Activated CD4-positive, alpha-beta T cell treated with anti-CD3 and anti-CD28 coated beads, Interleukin-2, amount 50 U/mL, for 24 hours (primary cell): ENCODE results near the gene PRPF6.

Experiments used
- DNase-seq, 2 donors: peaks; one replicate each; pipeline ENCODE4 v3.0.0-alpha.2; 2020; ENCODE audit warnings: low read depth in 1 of 2, low spot score in 1 of 2

The PRPF6 gene

GRCh38 chr20:63945921-63946920 lies 34.7 kb upstream of the PRPF6 start:
- no peak for DNase-seq

DNA sequence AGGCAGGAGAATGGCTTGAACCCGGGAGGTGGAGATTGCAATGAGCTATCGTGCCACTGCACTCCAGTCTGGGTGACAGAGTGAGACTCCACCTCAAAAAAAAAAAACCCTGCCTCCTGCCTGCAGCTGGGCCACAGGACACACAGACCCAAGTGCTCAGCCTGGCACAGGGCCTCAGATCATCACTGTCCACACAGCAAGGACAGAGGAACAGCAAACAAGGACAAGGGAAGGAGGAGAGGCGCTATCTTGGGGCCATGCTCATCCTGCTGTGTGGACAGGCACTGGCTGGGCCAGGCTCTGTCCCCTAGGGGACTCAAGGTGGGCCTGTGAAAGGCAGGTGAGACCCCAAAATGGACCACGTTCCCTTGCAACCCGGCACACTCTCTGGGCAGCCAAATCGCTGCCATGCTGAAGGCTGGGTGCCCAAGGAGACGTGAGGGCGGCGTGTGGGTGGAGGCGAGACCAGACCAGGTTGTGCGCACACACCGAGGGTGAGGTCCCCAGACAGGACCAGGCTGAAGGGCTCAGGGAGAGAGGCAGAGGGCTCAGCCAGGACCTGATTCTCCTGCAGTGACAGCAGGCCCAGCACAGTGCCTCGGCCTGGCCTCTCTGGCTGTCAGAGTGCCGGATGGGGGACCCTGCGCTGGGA lies 33.8 kb upstream of the PRPF6 start:
- no peak for DNase-seq

GRCh38 chr20:63947638-63948456 lies 33.1 kb upstream of the PRPF6 start:
- no peak for DNase-seq

DNA sequence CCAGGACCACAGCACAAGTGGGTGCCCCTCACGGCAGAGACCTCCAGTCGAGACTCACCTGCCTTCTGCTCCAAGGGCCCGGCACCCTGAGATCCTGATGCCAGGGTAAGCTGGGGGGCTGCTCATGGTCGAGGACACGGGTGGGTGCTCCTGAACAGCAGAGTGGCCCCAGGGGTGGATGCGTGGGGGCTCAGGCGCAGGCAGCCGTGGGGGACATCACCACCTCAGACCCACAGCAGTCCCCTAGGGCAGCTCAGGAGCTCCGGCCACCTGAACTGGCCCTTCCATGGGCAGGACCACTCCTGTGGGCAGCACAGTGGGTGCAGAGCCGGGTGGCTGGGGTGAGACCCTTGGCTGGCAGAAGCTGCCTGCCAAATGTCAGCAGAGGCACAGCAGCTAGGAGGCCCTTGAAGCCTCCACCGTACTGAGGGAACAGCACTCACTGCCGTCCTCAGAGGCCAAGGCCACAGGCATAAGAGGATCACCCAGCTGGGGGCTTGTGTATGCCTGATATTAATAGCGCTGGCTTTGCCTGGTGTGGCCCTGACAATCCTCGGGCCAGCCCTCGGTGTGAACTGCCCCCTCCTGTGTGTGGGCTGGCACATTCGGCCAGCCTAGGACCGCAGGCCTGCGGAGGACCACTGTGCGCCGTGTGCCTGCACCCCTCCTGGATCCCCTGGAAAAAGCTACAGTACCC lies 30.1 kb upstream of the PRPF6 start:
- DNase-seq = no peak

- DNase-seq = no peak
Measured at GRCh38 chr20:63951398-63952209, 29.3 kb upstream of the PRPF6 start.

DNA sequence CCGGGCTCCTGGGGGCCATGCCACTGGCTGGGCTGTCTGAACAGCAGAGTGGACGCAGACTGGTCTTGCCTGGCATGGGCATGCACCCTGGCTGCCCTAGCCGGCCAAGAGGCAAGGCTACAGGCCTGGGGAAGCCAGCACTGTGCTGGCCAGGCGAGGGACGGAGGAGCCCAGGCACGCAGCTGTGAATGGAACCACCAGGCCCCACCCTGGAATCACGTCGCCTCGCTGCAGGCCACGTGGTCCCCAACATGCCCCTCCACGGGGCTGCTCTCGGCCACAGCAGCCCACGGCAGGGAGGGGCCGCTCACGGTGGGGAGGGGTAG lies 28.8 kb upstream of the PRPF6 start:
- no peak for DNase-seq

DNA sequence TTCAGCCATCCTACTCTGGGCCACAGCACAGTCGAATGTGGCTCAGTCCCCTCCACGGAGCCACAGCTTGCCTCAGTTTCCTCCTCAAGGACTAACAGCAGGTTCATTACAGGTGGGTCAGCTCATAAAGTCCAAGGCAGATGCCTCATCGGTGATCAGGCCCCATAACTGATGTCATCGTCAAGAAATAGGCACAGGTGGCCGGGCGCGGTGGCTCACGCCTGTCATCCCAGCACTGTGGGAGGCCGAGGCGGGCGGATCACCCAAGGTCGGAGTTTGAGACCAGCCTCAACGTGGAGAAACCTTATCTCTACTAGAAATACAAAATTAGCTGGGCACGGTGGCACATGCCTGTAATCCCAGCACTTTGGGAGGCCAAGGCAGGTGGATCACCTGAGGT lies 28.2 kb upstream of the PRPF6 start:
- DNase-seq = no peak

DNA sequence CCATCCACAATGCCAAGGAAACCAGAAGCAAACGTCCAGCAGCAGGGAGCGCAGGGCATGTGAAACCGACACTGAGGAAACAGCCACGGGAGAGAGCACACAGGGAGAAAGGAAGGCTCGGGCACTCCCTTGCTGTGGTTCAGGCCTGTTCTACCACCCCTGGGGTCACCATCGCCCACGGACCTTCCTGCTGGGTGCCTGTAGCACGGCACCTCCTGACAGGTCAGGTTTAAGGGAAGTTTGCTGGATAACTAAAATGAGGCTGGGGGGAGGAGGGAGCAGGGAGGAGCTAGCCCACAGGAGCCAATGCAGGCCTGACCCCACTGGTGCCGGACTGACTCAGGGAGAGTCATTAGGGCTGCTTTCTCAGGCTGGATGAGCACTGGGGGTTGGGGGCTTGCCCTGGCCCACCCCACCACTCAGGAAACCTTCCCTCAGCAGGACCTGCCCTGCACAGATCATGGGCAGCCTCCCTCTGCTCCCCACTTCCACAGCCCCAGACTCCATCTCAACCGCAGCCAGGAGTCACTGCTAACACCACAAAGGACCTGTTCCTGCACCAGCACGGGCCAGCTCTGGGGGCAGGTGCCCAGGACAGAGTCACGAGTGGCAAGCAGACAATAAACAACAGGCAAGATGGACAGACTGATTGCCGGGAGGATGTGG lies 27.0 kb upstream of the PRPF6 start:
- DNase-seq = no peak

GRCh38 chr20:63955281-63955826 lies 25.6 kb upstream of the PRPF6 start:
- no peak for DNase-seq

DNA sequence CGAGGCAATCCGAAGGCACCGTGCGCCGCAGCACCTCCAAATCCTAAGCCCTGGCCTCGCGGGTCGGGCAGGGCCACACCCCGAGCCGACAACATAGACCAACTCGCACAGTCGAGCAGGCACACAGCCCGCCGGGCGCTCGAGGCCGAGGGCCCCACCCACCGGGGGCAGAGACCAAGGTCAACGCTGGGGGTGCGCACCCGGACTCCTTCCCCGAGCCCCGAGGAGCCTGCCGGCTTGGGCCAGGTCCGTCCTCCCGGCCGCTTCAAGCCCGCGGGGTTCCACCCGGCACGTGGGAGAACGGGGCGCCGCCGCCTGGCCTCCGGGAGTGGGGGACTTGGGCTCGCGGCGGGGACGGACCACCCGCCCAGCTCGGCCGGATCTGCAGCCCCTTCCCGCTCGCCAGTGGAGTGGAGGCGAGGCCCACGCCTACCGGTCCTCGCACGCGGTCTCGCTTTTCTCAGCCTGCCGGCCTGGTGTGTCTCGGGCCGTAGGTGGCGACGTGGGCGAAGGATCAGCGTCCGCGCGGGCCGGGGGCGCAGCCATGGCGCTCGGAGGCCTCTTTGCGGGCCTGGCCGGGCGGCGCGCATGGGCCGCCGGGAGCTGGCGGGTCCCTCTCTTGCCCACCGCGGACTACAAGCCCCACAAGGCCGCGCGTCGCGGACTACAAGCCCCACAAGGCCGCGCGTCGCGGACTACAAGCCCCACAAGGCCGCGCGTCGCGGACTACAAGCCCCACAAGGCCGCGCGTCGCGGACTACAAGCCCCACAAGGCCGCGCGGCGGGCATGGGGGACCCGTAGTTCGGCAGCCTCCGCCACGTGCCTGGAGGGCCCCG lies 24.9 kb upstream of the PRPF6 start, which contains the start of gene UCKL1:
TSS of gene UCKL1 (minus strand) at position 590 of the 837 bp plus-strand sequence. CDS start at position 546, 44 bp downstream.
- DNase-seq = peak; percentile 71 to 83

DNA sequence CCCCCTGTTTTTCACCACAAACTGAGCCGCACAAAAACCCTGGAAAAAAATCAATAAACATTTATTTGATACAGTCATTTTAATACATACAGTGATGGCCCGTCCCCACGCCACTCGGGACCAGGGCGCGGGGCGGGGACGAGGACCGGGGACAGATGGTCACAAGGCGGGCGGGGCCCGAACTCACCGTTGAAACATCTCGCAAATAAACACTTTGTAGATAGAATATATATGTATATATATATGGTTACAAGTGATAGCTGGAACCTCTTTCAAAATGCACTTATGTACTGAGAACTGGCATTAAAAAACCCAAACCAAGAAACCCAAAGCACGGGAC lies 24.3 kb upstream of the PRPF6 start:
- no peak for DNase-seq

DNA sequence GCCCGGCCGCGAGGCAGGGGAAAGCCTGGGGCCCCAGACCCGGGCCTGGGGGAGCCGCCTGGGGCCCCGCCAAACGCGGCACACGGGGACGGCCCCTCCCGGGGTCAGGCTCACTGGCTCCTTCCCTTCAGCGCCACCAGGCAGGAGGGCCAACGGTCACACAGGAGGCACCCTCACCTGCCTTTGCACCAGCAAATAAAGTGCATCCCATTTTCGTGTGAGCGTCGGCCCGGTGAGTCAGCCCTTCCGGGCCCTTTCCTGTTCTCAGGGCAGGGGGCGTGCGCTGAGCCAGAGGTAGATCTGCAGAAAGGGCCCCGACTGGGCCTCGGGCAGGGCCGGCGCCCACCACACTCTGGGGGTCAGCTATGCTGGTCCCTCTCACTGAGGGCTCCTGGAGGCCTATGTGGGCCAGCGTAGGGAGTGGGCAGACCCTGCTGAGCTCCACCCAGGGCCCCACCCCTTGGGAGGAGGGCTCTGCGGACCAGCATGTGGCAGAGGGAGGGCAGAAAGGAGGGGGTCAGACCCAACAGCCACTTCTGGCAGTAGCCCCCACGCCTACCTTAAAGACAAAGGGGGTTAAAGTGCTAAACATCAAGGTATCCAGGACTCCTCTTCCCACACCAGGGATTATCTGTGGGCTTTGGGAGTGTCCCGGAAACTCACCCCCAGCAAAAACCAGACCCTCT lies 23.8 kb upstream of the PRPF6 start:
- DNase-seq = peak in 1 of 2 donors; percentile 63

DNA sequence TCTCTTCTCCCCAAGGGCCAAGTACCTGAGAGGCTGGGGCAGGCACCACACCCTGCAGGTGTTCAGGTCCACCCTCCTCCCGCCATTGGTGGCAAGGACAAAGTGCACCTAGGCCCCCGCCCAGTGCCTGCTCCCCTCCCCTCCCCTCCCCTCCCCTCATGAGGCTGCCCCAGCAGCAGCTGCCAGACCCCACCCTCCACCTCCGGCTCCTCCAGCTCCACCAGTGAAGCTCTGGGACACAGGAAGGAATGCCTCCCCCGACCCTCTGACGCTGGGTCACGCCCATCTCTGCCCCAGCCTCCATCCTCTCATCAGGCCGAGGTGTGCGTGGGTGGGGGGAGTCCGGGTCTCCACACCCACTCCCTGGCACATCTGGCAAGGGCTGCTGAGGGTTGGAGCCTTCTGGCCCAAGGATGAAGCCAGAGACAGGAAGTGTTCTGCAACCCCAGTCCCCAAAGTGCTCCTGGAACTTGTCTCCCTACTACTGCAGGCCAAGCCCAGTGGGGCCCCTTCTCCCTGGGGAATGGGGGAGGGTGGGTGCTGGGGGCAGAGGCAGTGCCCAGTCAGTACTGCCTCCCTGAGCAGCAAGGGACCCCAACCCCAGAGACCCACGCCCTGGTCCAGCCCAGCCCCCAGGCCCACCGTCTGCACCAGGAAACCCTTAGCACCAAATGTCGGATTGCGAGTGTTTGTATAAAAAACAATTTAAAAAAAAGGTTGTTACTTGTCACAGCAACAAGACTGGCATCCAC lies 23.1 kb upstream of the PRPF6 start:
- DNase-seq = no peak

- DNase-seq = no peak
Measured at GRCh38 chr20:63958471-63958870, 22.5 kb upstream of the PRPF6 start.

DNA sequence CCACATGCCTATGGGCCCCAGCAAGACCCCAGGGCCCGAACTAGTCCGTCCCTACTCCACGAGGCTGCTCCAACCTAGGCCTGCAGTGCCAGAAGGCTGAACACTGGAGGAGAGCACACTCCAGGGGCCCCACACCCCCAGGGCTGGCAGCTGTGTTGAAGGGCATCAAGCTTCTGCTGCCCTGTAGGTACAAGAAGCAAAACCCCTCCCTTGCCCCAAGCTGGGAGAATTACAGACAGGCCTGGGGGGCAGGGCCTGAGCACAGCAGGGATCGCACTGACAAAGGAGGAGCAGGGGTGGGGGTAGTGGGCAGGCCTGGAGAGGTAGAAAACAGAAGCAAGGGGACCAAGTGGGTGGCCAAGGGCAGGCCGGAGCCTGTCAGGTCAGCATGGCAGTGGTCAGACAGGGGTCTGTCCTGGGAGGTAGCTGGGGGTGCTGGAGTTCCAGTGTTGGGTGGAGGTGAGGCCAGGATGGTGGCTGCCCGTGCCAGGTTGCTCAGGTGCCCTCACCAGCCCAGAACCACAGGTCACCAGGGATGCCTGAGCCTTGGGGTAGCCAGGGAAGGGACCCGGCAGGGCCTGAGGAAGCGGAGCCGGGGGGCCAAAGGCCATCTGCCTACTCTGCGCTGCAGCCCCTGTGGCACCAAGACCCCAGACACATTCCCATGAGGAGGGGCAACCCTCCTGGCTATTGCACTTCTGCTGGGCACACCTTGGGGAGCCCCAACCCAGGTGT lies 21.8 kb upstream of the PRPF6 start:
- DNase-seq = no peak

DNA sequence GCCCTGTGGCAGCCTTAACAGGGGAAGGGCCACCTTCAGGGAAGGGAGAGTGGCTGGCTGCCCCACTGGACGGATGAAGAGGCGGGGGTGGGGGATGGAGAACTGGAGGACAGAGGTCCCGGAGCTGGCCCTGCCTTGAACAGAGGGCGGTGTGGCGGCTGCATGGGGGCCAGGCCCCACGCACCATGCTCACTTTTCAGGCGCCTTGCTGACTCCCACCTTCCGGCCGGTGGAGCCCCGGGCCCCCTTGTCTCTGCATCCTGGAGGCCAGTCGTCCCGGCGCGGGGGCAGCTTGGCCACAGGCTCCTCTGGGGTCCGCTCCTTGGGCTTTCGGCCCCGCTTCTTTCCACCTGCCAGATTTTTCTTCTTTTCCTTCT lies 21.2 kb upstream of the PRPF6 start:
- DNase-seq = no peak
